Activated B cell treated with CpG ODN at 0.5 μM for 24 hours (primary cell): ENCODE results near the gene DHRS3. TPM values are rescaled to one million over a fixed set of nuclear protein-coding genes. Genes with fewer than 3 reads are reported as not detected.

ENCODE experiments used
- ATAC-seq: fragments of 200-7000 bp; cut with Tn5 transposase; one replicate; pipeline ENCODE4 v1.10.0; 2021; ENCODE audit warnings: low read depth, mild to moderate bottlenecking, moderate library complexity
- CTCF ChIA-PET: fragments of 350-600 bp; sonication (Branson Sonifier 250); formaldehyde crosslinking; loops from one replicate; lab custom pipeline; 2021; ENCODE audit warnings: antibody characterized with exemption; lab: Charles Lee
- POLR2A ChIA-PET: fragments of 350-600 bp; sonication (Branson Sonifier 250); formaldehyde crosslinking; loops from one replicate; lab custom pipeline; 2021; ENCODE audit warnings: antibody characterized with exemption; lab: Charles Lee
- DNase-seq: peaks from one replicate; pipeline ENCODE4 v3.0.0; 2022
- H3K27ac Mint-ChIP-seq: one replicate; pipeline ENCODE4 v1.8.0; 2020; ENCODE audit warnings: mixed read lengths
- H3K27me3 Mint-ChIP-seq: one replicate; pipeline ENCODE4 v1.8.0; 2021; ENCODE audit warnings: mixed read lengths
- H3K36me3 Mint-ChIP-seq: one replicate; pipeline ENCODE4 v1.8.0; 2021; ENCODE audit warnings: low read depth, mixed read lengths
- H3K4me1 Mint-ChIP-seq: one replicate; pipeline ENCODE4 v1.8.0; 2021; ENCODE audit warnings: mixed read lengths
- H3K4me3 Mint-ChIP-seq: one replicate; pipeline ENCODE4 v1.8.0; 2020; ENCODE audit warnings: mild to moderate bottlenecking, mixed read lengths
- H3K9me3 Mint-ChIP-seq: one replicate; pipeline ENCODE4 v1.8.0; 2020; ENCODE audit warnings: mixed read lengths
- intact Hi-C: fragments of 100-400 bp; cut with micrococcal nuclease; formaldehyde crosslinking; loops from one replicate; pipeline ENCODE4 v1.15.1; 2024
- total RNA-seq: library from RNA; stranded (reverse); gene quantifications from 2 replicates; pipeline ENCODE4 v1.2.3, GENCODE V29; 2022
- TF ChIP-seq, protein P1 (sequence below): fragments of 200-600 bp; IDR thresholded peaks from one replicate; pipeline ENCODE4 v1.8.0; 2022; ENCODE audit warnings: antibody characterized with exemption, mild to moderate bottlenecking

DHRS3 gene
- total RNA-seq, 1 donor from 2014 or later: 1.8 TPM

DNA sequence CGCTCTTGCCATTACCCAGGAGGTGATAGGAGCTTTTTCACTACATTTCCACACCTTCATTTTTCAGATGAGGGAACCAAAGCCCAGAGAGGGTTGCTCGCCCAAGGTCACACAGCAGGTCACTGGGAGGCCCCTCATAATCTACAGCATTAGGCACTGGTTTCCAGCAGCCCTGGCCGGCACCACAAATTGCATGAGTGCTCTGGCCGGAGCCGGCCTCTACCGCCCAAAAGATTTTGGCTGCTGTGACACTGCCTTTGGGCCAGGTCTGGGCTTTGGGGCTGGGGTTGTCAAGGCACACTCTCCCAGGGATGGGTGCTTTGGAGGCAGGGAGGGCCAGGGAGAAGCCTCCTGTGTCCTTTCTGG is 15.4 kb downstream of the DHRS3 start:
- peaks cover 4% of the 10 kb centered on the region for H3K27me3 Mint-ChIP-seq
- H3K36me3 Mint-ChIP-seq: no peaks in the 10 kb centered on the region
- no peaks in the 10 kb centered on the region for H3K4me1 Mint-ChIP-seq
- H3K27ac Mint-ChIP-seq: no peak overlapping the region
- no peak overlapping the region for H3K4me3 Mint-ChIP-seq
- TF ChIP-seq, protein P1, sequence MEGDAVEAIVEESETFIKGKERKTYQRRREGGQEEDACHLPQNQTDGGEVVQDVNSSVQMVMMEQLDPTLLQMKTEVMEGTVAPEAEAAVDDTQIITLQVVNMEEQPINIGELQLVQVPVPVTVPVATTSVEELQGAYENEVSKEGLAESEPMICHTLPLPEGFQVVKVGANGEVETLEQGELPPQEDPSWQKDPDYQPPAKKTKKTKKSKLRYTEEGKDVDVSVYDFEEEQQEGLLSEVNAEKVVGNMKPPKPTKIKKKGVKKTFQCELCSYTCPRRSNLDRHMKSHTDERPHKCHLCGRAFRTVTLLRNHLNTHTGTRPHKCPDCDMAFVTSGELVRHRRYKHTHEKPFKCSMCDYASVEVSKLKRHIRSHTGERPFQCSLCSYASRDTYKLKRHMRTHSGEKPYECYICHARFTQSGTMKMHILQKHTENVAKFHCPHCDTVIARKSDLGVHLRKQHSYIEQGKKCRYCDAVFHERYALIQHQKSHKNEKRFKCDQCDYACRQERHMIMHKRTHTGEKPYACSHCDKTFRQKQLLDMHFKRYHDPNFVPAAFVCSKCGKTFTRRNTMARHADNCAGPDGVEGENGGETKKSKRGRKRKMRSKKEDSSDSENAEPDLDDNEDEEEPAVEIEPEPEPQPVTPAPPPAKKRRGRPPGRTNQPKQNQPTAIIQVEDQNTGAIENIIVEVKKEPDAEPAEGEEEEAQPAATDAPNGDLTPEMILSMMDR: no peak
- ChIA-PET CTCF (no interaction called here), POLR2A (no interaction called here)
- ATAC-seq (no peak), DNase-seq (no peak)
- H3K9me3 Mint-ChIP-seq: peaks cover 4% of the 10 kb centered on the region
- intact Hi-C loops: no loop called here

DNA sequence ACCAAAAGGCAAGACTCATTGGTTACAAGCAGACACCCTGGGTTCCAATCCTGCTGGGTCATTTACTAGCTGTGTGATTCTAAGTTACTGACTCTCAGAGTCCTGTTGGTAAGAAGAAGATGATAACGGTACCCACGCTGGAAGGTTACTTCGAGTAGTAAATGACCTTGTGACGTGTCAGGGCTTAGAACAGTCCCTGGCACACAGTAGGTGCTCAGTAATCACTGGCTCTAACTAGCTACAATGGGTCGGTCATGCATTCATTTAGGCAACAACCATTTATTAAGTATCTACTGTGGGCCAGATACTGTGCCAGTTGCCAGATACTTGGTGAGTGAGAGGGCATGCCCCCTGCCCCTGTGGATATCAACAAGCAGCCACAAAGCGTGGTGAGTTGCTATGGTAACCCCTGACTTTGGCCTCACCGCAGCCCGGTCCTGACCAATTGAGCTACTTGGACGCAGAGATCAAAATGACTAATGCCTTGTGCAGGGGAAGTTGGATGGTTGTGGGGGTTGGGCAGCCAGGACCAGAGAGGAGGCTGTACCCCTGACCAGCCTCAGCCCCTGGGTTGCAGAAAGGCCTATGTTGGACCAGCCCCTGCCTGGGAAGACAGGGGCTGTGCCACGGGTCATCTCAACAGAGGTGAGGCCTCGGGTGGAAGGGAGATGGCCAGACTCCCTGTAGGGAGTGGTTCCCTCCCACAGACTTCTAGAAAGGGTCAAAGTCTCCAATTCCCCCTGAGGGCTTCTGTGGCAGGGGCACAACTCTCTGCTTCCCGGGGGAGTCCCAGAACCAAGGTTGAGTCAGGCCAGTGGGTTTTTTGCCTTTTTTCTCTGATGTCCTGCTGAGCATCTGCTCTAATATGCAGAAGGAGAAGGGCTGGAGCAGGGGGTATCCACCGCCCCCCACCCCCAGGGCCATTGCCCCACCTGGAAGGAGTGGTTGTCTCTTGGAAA is 16.0 kb downstream of the DHRS3 start:
- H3K27ac Mint-ChIP-seq: no peak overlapping the region
- ChIA-PET CTCF (interaction anchor here (1.0 kb wide), 1 partner anchor 18 kb away, joined by 4 read pairs; no protein-coding TSS in a partner anchor), POLR2A (no interaction called here)
- H3K36me3 Mint-ChIP-seq: no peaks in the 10 kb centered on the region
- TF ChIP-seq, protein P1: no peak
- peaks cover 2% of the 10 kb centered on the region for H3K4me1 Mint-ChIP-seq
- DNase-seq (no peak), ATAC-seq (no peak)
- intact Hi-C loops: loop anchor here (1.0 kb wide), 1 partner anchor 17 kb away; no protein-coding TSS in a partner anchor
- no peak overlapping the region for H3K4me3 Mint-ChIP-seq
- peaks cover 6% of the 10 kb centered on the region for H3K27me3 Mint-ChIP-seq
- H3K9me3 Mint-ChIP-seq: peaks cover 2% of the 10 kb centered on the region

DNA sequence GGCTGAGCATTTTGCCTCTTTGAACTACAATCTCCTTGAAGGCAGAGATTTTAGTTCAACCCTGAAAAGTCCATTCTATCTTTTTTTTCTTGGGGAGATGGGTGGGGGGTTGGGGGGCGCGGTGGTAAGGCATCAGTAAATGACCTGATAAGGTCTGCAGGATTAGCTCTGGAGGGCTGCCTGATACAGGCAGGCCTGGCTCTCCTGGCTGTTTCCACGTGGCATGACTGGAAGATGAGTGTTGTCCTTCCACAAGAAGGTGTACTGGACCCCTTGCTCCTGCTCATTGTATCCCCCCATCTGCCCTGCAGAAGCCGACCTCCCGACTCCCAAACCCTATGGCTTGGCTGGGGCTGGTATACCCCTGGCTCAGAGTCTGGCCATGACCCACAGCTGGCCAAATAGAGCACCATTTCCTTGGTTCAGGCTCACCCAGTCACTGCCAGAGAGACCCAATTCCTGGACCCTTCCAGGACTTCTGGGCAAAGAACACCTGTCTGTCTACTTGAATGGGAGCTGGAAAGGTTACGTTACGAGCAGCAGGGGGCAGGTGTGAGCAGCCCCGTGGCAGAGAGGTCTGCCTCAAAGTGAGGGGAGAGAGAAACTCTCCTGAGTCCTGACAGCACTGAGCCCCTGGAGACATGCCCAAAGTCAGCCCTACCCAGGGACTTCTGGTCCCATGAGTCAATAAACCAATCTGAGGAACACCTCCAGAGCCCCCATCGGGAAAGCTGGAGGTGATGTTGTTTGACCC is 17.0 kb downstream of the DHRS3 start:
- H3K4me1 Mint-ChIP-seq: peaks cover 2% of the 10 kb centered on the region
- no peak for DNase-seq
- peaks cover 6% of the 10 kb centered on the region for H3K27me3 Mint-ChIP-seq
- H3K27ac Mint-ChIP-seq: no peak overlapping the region
- no peak overlapping the region for H3K4me3 Mint-ChIP-seq
- no peaks in the 10 kb centered on the region for H3K36me3 Mint-ChIP-seq
- POLR2A ChIA-PET: no interaction called here
- CTCF ChIA-PET: interaction anchor here (1.0 kb wide), 1 partner anchor 19 kb away, joined by 4 read pairs; no protein-coding TSS in a partner anchor
- H3K9me3 Mint-ChIP-seq: no peaks in the 10 kb centered on the region
- intact Hi-C loops: loop anchor here (1.0 kb wide), 1 partner anchor 18 kb away; no protein-coding TSS in a partner anchor
- no peak for ATAC-seq
- TF ChIP-seq, protein P1: no peak

DNA sequence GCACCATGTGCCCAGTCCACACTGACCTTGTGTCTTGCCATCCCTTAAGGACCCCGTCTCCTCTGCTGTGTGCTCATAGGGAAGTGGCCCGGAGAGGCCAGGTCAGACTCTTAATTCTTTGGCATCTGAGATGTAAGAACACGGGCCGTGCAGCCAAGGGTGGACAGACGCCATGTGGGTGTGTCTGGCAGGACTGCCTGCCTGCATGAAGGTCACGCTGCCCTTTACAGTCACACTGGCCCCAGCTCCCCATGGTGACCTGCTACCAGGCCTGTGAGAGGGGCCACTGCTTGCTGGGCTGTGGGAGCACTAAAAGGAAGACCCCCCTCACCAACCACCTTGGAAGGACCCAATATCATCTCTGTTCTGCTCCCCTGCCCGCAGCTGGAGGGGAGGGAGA is 17.7 kb downstream of the DHRS3 start:
- H3K4me1 Mint-ChIP-seq: peaks cover 2% of the 10 kb centered on the region
- no peaks in the 10 kb centered on the region for H3K9me3 Mint-ChIP-seq
- H3K36me3 Mint-ChIP-seq: no peaks in the 10 kb centered on the region
- ChIA-PET CTCF (no interaction called here), POLR2A (no interaction called here)
- H3K4me3 Mint-ChIP-seq: no peak overlapping the region
- TF ChIP-seq, protein P1: no peak
- intact Hi-C loops: no loop called here
- ATAC-seq (no peak), DNase-seq (no peak)
- H3K27ac Mint-ChIP-seq: no peak overlapping the region
- H3K27me3 Mint-ChIP-seq: peaks cover 6% of the 10 kb centered on the region

DNA sequence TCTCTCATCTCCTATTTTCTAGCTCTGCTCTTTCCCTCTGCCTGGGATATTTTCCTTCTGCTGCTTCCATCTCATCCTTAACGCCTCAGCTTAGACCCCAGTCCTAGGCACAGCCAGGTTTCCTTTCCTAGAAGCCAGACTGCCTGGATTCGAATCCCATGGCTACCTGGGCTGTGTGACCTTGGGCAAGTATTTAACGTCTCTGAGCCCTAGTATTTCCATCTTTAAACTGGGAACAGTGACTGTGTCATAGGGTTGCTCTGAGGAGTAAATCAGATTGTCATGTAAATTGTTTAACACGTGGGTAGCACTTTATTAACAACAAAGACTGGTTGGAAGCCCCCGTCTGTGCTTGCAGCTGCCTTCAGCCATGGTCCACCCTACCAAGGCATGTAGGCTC is 18.4 kb downstream of the DHRS3 start:
- intact Hi-C loops: no loop called here
- Mint-ChIP-seq H3K27ac (no peak overlapping the region), H3K27me3 (peaks cover 8% of the 10 kb centered on the region), H3K4me1 (peaks cover 7% of the 10 kb centered on the region), H3K4me3 (no peak overlapping the region), H3K36me3 (no peaks in the 10 kb centered on the region), H3K9me3 (no peaks in the 10 kb centered on the region)
- POLR2A ChIA-PET: no interaction called here
- DNase-seq (no peak), ATAC-seq (no peak)
- TF ChIP-seq, protein P1: no peak
- CTCF ChIA-PET: no interaction called here
